HL-60 (cell line): ENCODE measurements around the gene IL1RAPL2.

Experiments used
- CTCF ChIP-seq: IDR thresholded peaks from one replicate; pipeline ENCODE4 v1.5.1; 2011; ENCODE audit warnings: low read length, control low read depth, inconsistent platforms; ENCODE audit not compliant: insufficient read depth
- POLR2AphosphoS5 ChIP-seq: IDR thresholded peaks from 2 replicates; pipeline ENCODE4 v1.6.1; 2012; ENCODE audit warnings: low read depth

GRCh38 chrX:105331244-105331643, 765.2 kb downstream of the IL1RAPL2 start:
- TF ChIP-seq CTCF (no peak), POLR2AphosphoS5 (no peak)
